Bronchial epithelial cell (primary cell): ENCODE data around the gene CASK. TPM values are rescaled to one million over a fixed set of nuclear protein-coding genes. Genes with fewer than 3 reads are reported as not detected.

ENCODE experiments used
- DNase-seq: peaks from one replicate; pipeline ENCODE4 v3.0.0-alpha.2; 2010; ENCODE audit warnings: low read depth
- FAIRE-seq: peaks from 2 replicates; lab custom pipeline; 2011; peaks lifted over from hg19 to GRCh38; lab: Jason Lieb, UNC
- H3K27me3 ChIP-seq: 2 replicates; pipeline ENCODE4 v1.5.1; 2011; ENCODE audit warnings: low read length; ENCODE audit not compliant: control insufficient read depth, insufficient read depth
- H3K36me3 ChIP-seq: 2 replicates; pipeline ENCODE4 v1.5.1; 2011; ENCODE audit warnings: low read length; ENCODE audit not compliant: control insufficient read depth, insufficient read depth
- H3K4me3 ChIP-seq: 2 replicates; pipeline ENCODE4 v1.5.1; 2011; ENCODE audit warnings: mild to moderate bottlenecking, low read depth, low read length, control low read depth
- CTCF ChIP-seq: IDR thresholded peaks from 2 replicates; pipeline ENCODE4 v1.5.1; 2011; ENCODE audit warnings: mild to moderate bottlenecking, moderate library complexity, low read length, control low read depth, inconsistent platforms; ENCODE audit not compliant: insufficient read depth, severe bottlenecking
- total RNA-seq: library from RNA; depleted of rRNA; stranded (reverse); fragments of >200 nt; gene quantifications from 2 replicates; pipeline ENCODE4 v1.2.1, GENCODE V29; 2014

CASK gene
- total RNA-seq, 1 donor from 2014 or later = 141 TPM

GRCh38 chrX:41542536-41542935 is 380.8 kb downstream of the CASK start:
- TF ChIP-seq CTCF = no peak
- Histone ChIP-seq H3K4me3 (no peak overlapping the region), H3K36me3 (no peaks in the 10 kb centered on the region), H3K27me3 (no peaks in the 10 kb centered on the region)
- DNase-seq (no peak), FAIRE-seq (no peak)

DNA sequence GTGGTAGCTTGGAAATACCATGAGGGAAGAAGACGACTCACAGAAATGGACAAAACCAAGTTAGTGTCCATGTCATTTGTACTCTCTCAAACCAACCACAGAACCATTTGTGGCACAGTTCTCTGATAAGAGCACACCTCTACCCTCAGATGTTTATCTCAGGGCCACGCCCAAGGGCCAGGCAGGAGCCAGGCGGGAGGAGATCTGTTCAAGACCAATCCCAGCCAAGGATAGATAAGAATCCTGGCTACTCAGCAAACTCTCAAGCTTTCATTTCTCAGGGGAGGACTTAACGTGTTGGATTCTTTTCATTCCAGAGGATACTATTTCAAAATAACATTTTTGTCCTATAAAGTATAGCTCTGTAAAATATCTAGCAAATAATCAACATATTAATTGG is 381.2 kb downstream of the CASK start:
- Histone ChIP-seq H3K36me3 (no peaks in the 10 kb centered on the region), H3K27me3 (no peaks in the 10 kb centered on the region), H3K4me3 (no peak overlapping the region)
- DNase-seq = no peak
- TF ChIP-seq CTCF = no peak
- FAIRE-seq = no peak

GRCh38 chrX:41541386-41541785 is 382.0 kb downstream of the CASK start:
- Histone ChIP-seq H3K4me3 (no peak overlapping the region), H3K27me3 (no peaks in the 10 kb centered on the region), H3K36me3 (no peaks in the 10 kb centered on the region)
- no peak for FAIRE-seq
- TF ChIP-seq CTCF = no peak
- no peak for DNase-seq

GRCh38 chrX:41538707-41539106 is 384.6 kb downstream of the CASK start:
- Histone ChIP-seq H3K4me3 (no peak overlapping the region), H3K36me3 (no peaks in the 10 kb centered on the region), H3K27me3 (no peaks in the 10 kb centered on the region)
- DNase-seq (no peak), FAIRE-seq (no peak)
- no peak for TF ChIP-seq CTCF

GRCh38 chrX:41530085-41530484 is 393.3 kb downstream of the CASK start:
- Histone ChIP-seq H3K36me3 (no peaks in the 10 kb centered on the region), H3K4me3 (no peak overlapping the region), H3K27me3 (no peaks in the 10 kb centered on the region)
- FAIRE-seq (peak; percentile 58), DNase-seq (no peak)
- TF ChIP-seq CTCF = no peak

- Histone ChIP-seq H3K27me3 (no peaks in the 10 kb centered on the region), H3K4me3 (no peak overlapping the region), H3K36me3 (no peaks in the 10 kb centered on the region)
- no peak for TF ChIP-seq CTCF
- DNase-seq (no peak), FAIRE-seq (no peak)
Observed at GRCh38 chrX:41529221-41529620, 394.1 kb downstream of the CASK start.
